HG02884 (cell line): ENCODE results near the gene TRIM23.

Experiments
- ATAC-seq: cut with Tn5 transposase; IDR thresholded peaks from one replicate; pipeline ENCODE4 v1.9.1; 2021; ENCODE audit warnings: mild to moderate bottlenecking, moderate library complexity; ENCODE audit not compliant: unreplicated experiment

The TRIM23 gene

GRCh38 chr5:65566505-65566904, 57.6 kb downstream of the TRIM23 start:
- ATAC-seq = no peak

DNA sequence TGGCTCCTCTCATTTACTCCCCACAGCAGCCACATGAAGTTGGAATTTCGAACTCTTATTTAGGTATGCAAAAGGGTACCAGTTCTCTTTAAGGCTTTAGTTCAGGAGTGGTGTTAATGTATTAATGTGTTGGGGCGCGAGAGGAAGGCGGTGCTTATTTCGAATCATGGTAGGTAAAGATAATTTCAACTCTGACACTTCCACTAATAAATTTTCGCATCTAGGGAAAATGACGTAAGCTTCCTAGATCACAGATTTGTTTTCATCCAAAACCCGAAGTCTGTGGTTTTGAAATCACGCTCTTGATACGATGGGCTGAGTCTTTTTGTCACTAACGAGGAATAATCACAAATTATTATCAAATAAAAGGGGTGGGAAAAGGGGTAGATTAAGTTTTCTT, 60.4 kb downstream of the TRIM23 start:
- no peak for ATAC-seq

GRCh38 chr5:65562731-65563701, 61.1 kb downstream of the TRIM23 start, which contains the start of the genes CENPK and PPWD1:
TSS of gene CENPK (minus strand) at chr5:65563168. CDS start at chr5:65554907, 8,261 bp downstream.
TSS of gene PPWD1 (plus strand) at chr5:65563296. CDS start at chr5:65563311, 15 bp downstream.
- ATAC-seq = peak; percentile 99

- ATAC-seq = no peak
Observed at GRCh38 chr5:65556718-65557117, 67.4 kb downstream of the TRIM23 start.

DNA sequence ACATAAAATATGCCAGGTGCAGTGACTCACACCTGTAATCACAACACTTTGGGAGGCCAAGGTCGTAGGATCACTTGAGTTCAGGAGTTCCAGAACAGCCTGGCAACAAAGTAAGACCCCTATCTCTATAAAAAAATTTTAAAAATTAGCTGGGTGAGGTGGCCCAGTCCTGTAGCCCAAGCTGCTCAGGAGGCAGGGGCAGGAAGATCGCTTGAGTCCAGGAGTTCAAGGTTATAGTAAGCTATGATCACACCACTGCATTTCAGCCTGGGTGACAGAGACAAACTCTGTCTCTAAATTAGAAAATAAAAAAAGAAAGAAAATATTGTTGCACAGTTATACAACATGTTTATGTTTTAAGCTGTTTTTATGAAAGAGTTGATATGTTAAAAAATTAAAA, 68.0 kb downstream of the TRIM23 start:
- no peak for ATAC-seq

DNA sequence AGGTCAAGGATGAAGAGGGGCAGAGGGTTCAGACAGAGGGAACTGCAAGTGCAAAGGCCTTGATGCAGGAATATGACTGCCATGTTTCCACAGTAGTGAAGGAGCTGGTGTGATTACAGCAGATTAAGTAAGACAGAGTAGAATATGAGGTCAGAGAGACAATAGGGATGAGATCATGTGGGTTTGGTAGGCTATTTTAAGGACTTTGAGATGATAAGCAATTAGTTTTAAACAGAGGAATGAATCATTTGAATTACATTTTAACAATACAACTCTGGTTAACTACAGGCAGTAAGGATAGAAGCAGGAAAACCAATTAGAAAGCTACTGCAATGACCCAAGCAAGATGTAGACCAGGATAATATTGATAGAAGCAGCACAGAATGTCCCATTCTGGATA, 68.8 kb downstream of the TRIM23 start:
- no peak for ATAC-seq

DNA sequence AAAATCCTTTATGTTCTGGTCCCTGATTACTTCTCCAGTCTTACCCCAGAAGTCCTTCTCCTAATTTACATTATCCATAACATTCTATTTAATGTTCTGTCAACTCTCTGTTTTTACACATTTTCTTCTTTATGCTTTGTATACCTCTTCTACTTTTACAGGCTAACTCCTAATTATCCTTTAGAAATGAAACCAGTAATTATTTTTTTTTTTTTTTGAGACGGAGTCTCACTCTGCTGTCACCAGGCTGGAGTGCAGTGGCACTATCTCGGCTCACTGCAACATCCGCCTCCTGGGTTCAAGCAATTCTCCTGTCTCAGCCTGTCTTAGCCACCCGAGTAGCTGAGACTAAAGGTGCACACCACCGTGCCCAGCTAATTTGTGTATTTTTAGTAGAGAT, 70.2 kb downstream of the TRIM23 start:
- no peak for ATAC-seq

DNA sequence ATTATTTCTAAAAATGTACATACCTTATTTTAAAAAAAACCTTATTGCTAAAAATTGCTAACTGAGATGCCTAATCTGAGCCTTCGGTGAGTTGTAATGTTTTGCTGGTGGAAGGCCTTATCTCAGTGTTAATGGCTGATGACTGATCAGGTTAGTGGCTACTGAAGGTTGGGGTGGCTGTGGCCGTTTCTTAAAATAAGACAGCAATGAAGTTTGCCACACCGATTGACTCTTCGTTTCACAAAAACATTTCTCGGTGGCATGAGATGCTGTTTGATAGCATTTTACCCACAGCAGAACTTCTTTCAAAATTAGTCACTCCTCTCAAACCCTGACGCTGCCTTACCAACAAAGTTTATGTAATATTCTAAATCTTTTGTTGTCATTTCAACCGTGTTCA, 75.9 kb downstream of the TRIM23 start:
- ATAC-seq = no peak

DNA sequence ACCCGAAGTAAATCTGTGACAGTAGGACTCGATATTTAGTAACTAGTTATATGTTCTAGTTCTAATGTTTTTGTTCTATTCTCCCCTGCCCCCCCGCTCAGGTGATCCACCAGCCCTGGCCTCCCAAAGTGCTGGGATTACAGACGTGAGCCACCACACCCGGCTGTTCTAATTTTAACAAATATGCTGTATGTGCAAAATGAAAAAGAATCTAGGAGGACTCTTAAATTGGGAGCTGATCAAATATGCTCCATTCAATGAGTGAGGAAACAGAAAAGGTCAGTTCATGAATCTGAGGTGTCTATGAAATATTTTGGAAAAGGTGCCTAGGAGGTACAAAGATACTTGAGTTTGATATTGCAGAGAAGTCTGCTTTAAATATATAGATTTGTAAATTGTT, 78.0 kb downstream of the TRIM23 start:
- no peak for ATAC-seq

GRCh38 chr5:65544473-65544872, 79.7 kb downstream of the TRIM23 start:
- ATAC-seq = no peak

GRCh38 chr5:65539827-65540226, 84.3 kb downstream of the TRIM23 start:
- no peak for ATAC-seq
